Measurements from ENCODE around the gene GLT6D1. TPM values are rescaled to one million over a fixed set of nuclear protein-coding genes. Genes with fewer than 3 reads are reported as not detected.

GLT6D1 gene
- total and polyA plus RNA-seq, 2 of the 13 experiments (the other 11 are each of a cell fraction or from before 2014, with no cell fraction given): not detected

DNA sequence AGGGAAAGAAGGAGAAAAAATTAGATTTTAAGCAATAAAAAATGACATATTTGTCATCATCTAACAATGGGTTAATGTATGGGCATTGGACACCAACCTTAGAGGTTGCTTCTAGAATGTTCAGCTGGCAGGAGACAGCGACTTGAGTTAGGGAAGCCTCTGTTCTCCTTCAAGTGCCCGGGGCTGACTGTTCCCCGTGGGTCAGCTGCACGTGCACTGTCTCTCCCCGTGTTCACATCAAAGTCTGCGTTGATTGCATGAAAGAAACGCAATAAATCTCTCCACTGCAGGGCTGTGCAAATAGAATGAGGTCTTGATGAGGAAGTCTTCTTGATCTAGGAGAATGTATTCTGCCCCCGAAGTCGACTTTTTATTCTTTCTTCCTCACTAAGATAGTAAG, at the start of gene GLT6D1 (continued):
- TF ChIP-seq, protein P1, sequence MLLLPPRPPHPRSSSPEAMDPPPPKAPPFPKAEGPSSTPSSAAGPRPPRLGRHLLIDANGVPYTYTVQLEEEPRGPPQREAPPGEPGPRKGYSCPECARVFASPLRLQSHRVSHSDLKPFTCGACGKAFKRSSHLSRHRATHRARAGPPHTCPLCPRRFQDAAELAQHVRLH (CRISPR knock-in tag; IDR thresholded peaks at IDR 0.05; ENCODE audit: borderline replicate concordance, low read depth): no peak
- no peak for TF ChIP-seq ZNF552 (CRISPR knock-in tag; IDR thresholded peaks at IDR 0.05; ENCODE audit: borderline replicate concordance)

DNA sequence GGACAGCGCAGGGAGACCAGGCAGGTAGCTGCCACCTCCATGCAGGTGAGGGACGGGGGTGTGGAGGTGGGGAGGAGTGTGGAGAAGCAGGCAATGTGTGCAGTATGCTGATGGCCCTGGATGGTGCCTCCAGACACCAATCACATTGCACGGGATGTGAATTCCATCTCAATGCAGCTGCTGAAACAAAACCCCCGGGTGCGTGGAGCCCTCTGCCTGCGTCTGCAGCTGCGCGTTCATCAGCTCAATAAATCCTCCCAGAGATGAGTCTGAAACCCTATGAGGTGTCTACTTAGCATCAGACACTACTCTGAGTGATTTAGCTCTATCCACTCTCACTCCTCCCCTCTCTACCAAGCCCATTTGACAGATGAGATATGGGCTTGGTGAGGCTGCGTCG, 49.7 kb upstream of the GLT6D1 start:
- Histone ChIP-seq H4K20me1 (ENCODE audit: insufficient read depth, low read length) (peaks cover 2% of the 10 kb centered on the region; the same call in 1 of the 2 replicates), H3K79me2 (ENCODE audit: insufficient read depth, low read length) (no peaks in the 10 kb centered on the region), H3K9me3 (ENCODE audit: low read length) (no peaks in the 10 kb centered on the region), H3K27ac (ENCODE audit: extremely low read length, insufficient read depth, low read length) (no peak overlapping the region), H3K4me1 (ENCODE audit: insufficient read depth, low read length) (no peaks in the 10 kb centered on the region), H3K27me3 (ENCODE audit: control insufficient read depth in 1 of 2, insufficient read depth in 2 of 2, low read length in 2 of 2) (peaks cover 25 to 87% of the 10 kb centered on the region in 2 experiments; a peak in 4 of 5 replicates), H3K4me3 (replicated peaks in 1 of 3; ENCODE audit: insufficient read depth in 1 of 3, low read depth in 2 of 3, low read length in 3 of 3) (no peak overlapping the region), H3K9ac (ENCODE audit: insufficient read depth, low read depth, low read length) (no peak overlapping the region), H3K36me3 (replicated peaks in 1 of 2; ENCODE audit: control insufficient read depth in 1 of 2, insufficient read depth in 2 of 2, low read length in 2 of 2) (no peaks in the 10 kb centered on the region), H3K4me2 (ENCODE audit: low read depth, low read length) (no peak overlapping the region), H2AFZ (ENCODE audit: low read length) (no peak overlapping the region)
- no TSS peak for BruUV-seq (replicated peaks)
- in situ Hi-C loops (cut with HindIII; ENCODE audit: extremely low pct_ligation_motif_present, low pct_unique_long_range_greater_than_20kb): no loop called here
- intact Hi-C loops (cut with micrococcal nuclease; ENCODE audit: unreplicated experiment): no loop called here
- DNase-seq (ENCODE audit: low spot score): no peak
- FAIRE-seq: no peak
- ChIA-PET CTCF (ENCODE audit: low intra/inter-chr PET ratio, low total read pairs) (no interaction called here), POLR2A (no interaction called here)
- ATAC-seq: no peak
- 6% methylated on average over 6 of the region's 10 CpGs for WGBS (ENCODE audit: low lambda C conversion rate)
- TF ChIP-seq, protein P2, sequence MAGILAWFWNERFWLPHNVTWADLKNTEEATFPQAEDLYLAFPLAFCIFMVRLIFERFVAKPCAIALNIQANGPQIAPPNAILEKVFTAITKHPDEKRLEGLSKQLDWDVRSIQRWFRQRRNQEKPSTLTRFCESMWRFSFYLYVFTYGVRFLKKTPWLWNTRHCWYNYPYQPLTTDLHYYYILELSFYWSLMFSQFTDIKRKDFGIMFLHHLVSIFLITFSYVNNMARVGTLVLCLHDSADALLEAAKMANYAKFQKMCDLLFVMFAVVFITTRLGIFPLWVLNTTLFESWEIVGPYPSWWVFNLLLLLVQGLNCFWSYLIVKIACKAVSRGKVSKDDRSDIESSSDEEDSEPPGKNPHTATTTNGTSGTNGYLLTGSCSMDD (CRISPR knock-in tag; IDR thresholded peaks at IDR 0.05): no peak
- TF ChIP-seq, protein P3, sequence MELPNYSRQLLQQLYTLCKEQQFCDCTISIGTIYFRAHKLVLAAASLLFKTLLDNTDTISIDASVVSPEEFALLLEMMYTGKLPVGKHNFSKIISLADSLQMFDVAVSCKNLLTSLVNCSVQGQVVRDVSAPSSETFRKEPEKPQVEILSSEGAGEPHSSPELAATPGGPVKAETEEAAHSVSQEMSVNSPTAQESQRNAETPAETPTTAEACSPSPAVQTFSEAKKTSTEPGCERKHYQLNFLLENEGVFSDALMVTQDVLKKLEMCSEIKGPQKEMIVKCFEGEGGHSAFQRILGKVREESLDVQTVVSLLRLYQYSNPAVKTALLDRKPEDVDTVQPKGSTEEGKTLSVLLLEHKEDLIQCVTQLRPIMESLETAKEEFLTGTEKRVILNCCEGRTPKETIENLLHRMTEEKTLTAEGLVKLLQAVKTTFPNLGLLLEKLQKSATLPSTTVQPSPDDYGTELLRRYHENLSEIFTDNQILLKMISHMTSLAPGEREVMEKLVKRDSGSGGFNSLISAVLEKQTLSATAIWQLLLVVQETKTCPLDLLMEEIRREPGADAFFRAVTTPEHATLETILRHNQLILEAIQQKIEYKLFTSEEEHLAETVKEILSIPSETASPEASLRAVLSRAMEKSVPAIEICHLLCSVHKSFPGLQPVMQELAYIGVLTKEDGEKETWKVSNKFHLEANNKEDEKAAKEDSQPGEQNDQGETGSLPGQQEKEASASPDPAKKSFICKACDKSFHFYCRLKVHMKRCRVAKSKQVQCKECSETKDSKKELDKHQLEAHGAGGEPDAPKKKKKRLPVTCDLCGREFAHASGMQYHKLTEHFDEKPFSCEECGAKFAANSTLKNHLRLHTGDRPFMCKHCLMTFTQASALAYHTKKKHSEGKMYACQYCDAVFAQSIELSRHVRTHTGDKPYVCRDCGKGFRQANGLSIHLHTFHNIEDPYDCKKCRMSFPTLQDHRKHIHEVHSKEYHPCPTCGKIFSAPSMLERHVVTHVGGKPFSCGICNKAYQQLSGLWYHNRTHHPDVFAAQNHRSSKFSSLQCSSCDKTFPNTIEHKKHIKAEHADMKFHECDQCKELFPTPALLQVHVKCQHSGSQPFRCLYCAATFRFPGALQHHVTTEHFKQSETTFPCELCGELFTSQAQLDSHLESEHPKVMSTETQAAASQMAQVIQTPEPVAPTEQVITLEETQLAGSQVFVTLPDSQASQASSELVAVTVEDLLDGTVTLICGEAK (IDR thresholded peaks at IDR 0.05): no peak
- TF ChIP-seq, protein P3 (CRISPR knock-in tag; IDR thresholded peaks at IDR 0.05): no peak
- TF ChIP-seq TRIM24 (CRISPR knock-in tag; IDR thresholded peaks at IDR 0.05) (no peak), MYC (CRISPR knock-in tag; IDR thresholded peaks at IDR 0.05; ENCODE audit: borderline replicate concordance) (no peak), NCOA2 (CRISPR knock-in tag; IDR thresholded peaks at IDR 0.05) (no peak), ZNF251 (CRISPR knock-in tag; IDR thresholded peaks at IDR 0.05) (no peak), POLR2AphosphoS2 (IDR thresholded peaks at IDR 0.05; ENCODE audit: low read depth, low read length) (no peak), ZNF337 (CRISPR knock-in tag; IDR thresholded peaks at IDR 0.05; ENCODE audit: borderline replicate concordance, low read depth) (no peak), ZNF101 (CRISPR knock-in tag; IDR thresholded peaks at IDR 0.05; ENCODE audit: borderline replicate concordance, low read depth) (no peak), EED (CRISPR knock-in tag; IDR thresholded peaks at IDR 0.05) (no peak), ZNF569 (CRISPR knock-in tag; IDR thresholded peaks at IDR 0.05; ENCODE audit: borderline replicate concordance) (no peak)
